K562 (cell line): ENCODE results near the gene B3GNT7. TPM values are rescaled to one million over a fixed set of nuclear protein-coding genes. Genes with fewer than 3 reads are reported as not detected.

ENCODE experiments used
- CBFA2T3 ChIP-seq: fragments of 450-650 bp; IDR thresholded peaks from 2 replicates; pipeline ENCODE4 v1.6.1; 2017
- ELF1 ChIP-seq: fragments of 200-800 bp; sonication (Bioruptor generic); IDR thresholded peaks from 2 replicates; pipeline ENCODE4 v1.6.1; 2016; ENCODE audit warnings: missing genetic modification characterization, missing compliant biosample characterization
- HIVEP1 ChIP-seq: fragments of 250-450 bp; sonication (Bioruptor Pico); IDR thresholded peaks from 2 replicates; pipeline ENCODE4 v1.4.0; 2020; ENCODE audit warnings: mild to moderate bottlenecking
- MAFK ChIP-seq: IDR thresholded peaks from 2 replicates; pipeline ENCODE4 v1.6.1; 2011; ENCODE audit warnings: low read length, improper control_type of control experiment
- RBM39 ChIP-seq: fragments of 200-400 bp; formaldehyde crosslinking; optimal IDR thresholded peaks from 2 replicates; pipeline ENCODE3; 2018; ENCODE audit warnings: low read depth, low read length
- SIN3A ChIP-seq, 2 experiments: fragments of 150-350 bp in 1 of 2; IDR thresholded peaks; 2 replicates each; pipeline ENCODE4 v1.6.1; 2011 to 2016; ENCODE audit warnings: borderline replicate concordance in 2 of 2, low read depth in 2 of 2, low read length in 2 of 2, mild to moderate bottlenecking in 2 of 2, moderate library complexity in 2 of 2; ENCODE audit not compliant: control insufficient read depth in 1 of 2
- ZBTB7A ChIP-seq: IDR thresholded peaks from 2 replicates; pipeline ENCODE4 v1.6.1; 2011; ENCODE audit warnings: low read depth, mild to moderate bottlenecking, low read length, moderate library complexity, borderline replicate concordance; ENCODE audit not compliant: control insufficient read depth
- ZNF217 ChIP-seq: sonication (generic); formaldehyde crosslinking; IDR thresholded peaks from 2 replicates; pipeline ENCODE4 v1.8.0; 2022; ENCODE audit warnings: mild to moderate bottlenecking, missing genetic modification reagents
- ZNF239 ChIP-seq: fragments of 250-450 bp; sonication (Bioruptor Pico); IDR thresholded peaks from 2 replicates; pipeline ENCODE4 v1.4.0; 2020; ENCODE audit warnings: mild to moderate bottlenecking
- ZNF436 ChIP-seq: fragments of 250-450, 450-650 bp; sonication (Bioruptor Pico); formaldehyde crosslinking; IDR thresholded peaks from 2 replicates; pipeline ENCODE4 v1.7.0; 2020; ENCODE audit warnings: mild to moderate bottlenecking
- polyA plus RNA-seq, 8 experiments: library from polyadenylated mRNA; depleted of rRNA in 4 of 8; stranded (reverse) in 5 of 8; unstranded in 3 of 8; fragments of >200 nt; fragmentation: Nextera tagmentation in 2 of 8; fragmentation: Illumina TruSeq in 1 of 8; extraction: Ambion mirVana in 2 of 8; extraction: Trizol in 1 of 8; gene quantifications; 2 replicates each; pipeline versions ENCODE4 v1.2.1 to v1.2.3, GENCODE V29; 2011 to 2014; ENCODE audit warnings: inconsistent platforms in 1 of 8, missing spikeins in 1 of 8
- total RNA-seq, 7 experiments: library from RNA; depleted of rRNA in 6 of 7; stranded (reverse); fragments of >200 nt in 6 of 7; fragmentation: Illumina TruSeq in 2 of 7; extraction: Trizol in 2 of 7; gene quantifications; 2 replicates each; pipeline versions ENCODE4 v1.2.1 to v1.2.3, GENCODE V29; 2011 to 2021; ENCODE audit warnings: low replicate concordance in 1 of 7
- TF ChIP-seq, protein P1 (sequence below): fragments of 450-650 bp; formaldehyde crosslinking; IDR thresholded peaks from 2 replicates; pipeline ENCODE4 v1.4.0; 2020; ENCODE audit warnings: mild to moderate bottlenecking
- TF ChIP-seq, protein P2 (sequence below), 3 experiments: fragments of 200-800 bp in 1 of 3; fragments of 250-450 bp in 1 of 3; fragments of 450-650 bp in 1 of 3; sonication (Bioruptor Pico) in 1 of 3; sonication (Bioruptor generic) in 1 of 3; formaldehyde crosslinking in 1 of 3; IDR thresholded peaks; 2 replicates each; pipeline versions ENCODE4 v1.6.1 to v1.8.0; 2016 to 2022; ENCODE audit warnings: mild to moderate bottlenecking in 2 of 3, missing genetic modification characterization in 2 of 3, missing compliant biosample characterization in 1 of 3, moderate library complexity in 1 of 3

The B3GNT7 gene
- total and polyA plus RNA-seq, 9 of the 15 experiments (the other 6 are each of a cell fraction or from before 2014, with no cell fraction given): 0.20 TPM; not detected in 8

DNA sequence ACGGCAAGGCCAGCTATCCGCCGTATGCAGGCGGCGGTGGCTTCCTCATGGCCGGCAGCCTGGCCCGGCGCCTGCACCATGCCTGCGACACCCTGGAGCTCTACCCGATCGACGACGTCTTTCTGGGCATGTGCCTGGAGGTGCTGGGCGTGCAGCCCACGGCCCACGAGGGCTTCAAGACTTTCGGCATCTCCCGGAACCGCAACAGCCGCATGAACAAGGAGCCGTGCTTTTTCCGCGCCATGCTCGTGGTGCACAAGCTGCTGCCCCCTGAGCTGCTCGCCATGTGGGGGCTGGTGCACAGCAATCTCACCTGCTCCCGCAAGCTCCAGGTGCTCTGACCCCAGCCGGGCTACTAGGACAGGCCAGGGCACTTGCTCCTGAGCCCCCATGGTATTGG lies 3.1 kb downstream of the B3GNT7 start (continued):
- no peak for TF ChIP-seq ZBTB7A
- no peak for TF ChIP-seq HIVEP1 (CRISPR knock-in tag)
- TF ChIP-seq ELF1 (tag): no peak
- no peak for TF ChIP-seq MAFK
- TF ChIP-seq, protein P1, sequence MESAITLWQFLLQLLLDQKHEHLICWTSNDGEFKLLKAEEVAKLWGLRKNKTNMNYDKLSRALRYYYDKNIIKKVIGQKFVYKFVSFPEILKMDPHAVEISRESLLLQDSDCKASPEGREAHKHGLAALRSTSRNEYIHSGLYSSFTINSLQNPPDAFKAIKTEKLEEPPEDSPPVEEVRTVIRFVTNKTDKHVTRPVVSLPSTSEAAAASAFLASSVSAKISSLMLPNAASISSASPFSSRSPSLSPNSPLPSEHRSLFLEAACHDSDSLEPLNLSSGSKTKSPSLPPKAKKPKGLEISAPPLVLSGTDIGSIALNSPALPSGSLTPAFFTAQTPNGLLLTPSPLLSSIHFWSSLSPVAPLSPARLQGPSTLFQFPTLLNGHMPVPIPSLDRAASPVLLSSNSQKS (CRISPR knock-in tag): no peak
- no peak for TF ChIP-seq SIN3A (IDR thresholded peaks at IDR 0.05; ENCODE audit: borderline replicate concordance in 2 of 2, control insufficient read depth in 1 of 2, low read depth in 2 of 2, low read length in 2 of 2)
- TF ChIP-seq, protein P2, sequence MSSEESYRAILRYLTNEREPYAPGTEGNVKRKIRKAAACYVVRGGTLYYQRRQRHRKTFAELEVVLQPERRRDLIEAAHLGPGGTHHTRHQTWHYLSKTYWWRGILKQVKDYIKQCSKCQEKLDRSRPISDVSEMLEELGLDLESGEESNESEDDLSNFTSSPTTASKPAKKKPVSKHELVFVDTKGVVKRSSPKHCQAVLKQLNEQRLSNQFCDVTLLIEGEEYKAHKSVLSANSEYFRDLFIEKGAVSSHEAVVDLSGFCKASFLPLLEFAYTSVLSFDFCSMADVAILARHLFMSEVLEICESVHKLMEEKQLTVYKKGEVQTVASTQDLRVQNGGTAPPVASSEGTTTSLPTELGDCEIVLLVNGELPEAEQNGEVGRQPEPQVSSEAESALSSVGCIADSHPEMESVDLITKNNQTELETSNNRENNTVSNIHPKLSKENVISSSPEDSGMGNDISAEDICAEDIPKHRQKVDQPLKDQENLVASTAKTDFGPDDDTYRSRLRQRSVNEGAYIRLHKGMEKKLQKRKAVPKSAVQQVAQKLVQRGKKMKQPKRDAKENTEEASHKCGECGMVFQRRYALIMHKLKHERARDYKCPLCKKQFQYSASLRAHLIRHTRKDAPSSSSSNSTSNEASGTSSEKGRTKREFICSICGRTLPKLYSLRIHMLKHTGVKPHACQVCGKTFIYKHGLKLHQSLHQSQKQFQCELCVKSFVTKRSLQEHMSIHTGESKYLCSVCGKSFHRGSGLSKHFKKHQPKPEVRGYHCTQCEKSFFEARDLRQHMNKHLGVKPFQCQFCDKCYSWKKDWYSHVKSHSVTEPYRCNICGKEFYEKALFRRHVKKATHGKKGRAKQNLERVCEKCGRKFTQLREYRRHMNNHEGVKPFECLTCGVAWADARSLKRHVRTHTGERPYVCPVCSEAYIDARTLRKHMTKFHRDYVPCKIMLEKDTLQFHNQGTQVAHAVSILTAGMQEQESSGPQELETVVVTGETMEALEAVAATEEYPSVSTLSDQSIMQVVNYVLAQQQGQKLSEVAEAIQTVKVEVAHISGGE (CRISPR knock-in tag; IDR thresholded peaks at IDR 0.05): no peak
- no peak for TF ChIP-seq ZNF217
- no peak for TF ChIP-seq CBFA2T3
- no peak for TF ChIP-seq ZNF436 (CRISPR knock-in tag)
- no peak for TF ChIP-seq RBM39
- no peak for TF ChIP-seq ZNF239 (CRISPR knock-in tag)
